H1 (cell line): Measurements from ENCODE around the gene ZNF77. TPM values are rescaled to one million over a fixed set of nuclear protein-coding genes. Genes with fewer than 3 reads are reported as not detected.

Experiments
- CTCF ChIA-PET: fragments of 300-600 bp; sonication (Branson Sonifier 250); formaldehyde crosslinking; loops from one replicate; lab custom pipeline; 2021; ENCODE audit not compliant: partially characterized antibody; lab: Charles Lee
- POLR2A ChIA-PET: fragments of 300-600 bp; sonication (Branson Sonifier 250); formaldehyde crosslinking; loops from one replicate; lab custom pipeline; 2021; ENCODE audit warnings: inconsistent platforms; ENCODE audit not compliant: partially characterized antibody; lab: Charles Lee
- DNase-seq, 2 experiments: peaks; one replicate each; pipeline versions ENCODE4 v3.0.0 to v3.0.0-alpha.2; 2010 to 2022; ENCODE audit warnings: low spot score in 2 of 2, low read depth in 1 of 2, mixed read lengths in 1 of 2
- FAIRE-seq: peaks from 2 replicates; lab custom pipeline; 2011; peaks lifted over from hg19 to GRCh38; lab: Jason Lieb, UNC
- H2AFZ ChIP-seq: 2 replicates; pipeline ENCODE4 v1.8.1; 2012; ENCODE audit warnings: low read length, inconsistent platforms
- H2AK5ac ChIP-seq: 2 replicates; pipeline ENCODE4 v1.6.1; 2013; ENCODE audit warnings: low read depth, low read length
- H2BK120ac ChIP-seq: replicated peaks from 2 replicates; pipeline ENCODE3; 2013; ENCODE audit warnings: low read depth, low read length, inconsistent platforms
- H2BK12ac ChIP-seq: 2 replicates; pipeline ENCODE4 v1.6.1; 2013; ENCODE audit warnings: low read depth, low read length
- H2BK15ac ChIP-seq: 2 replicates; pipeline ENCODE4 v1.6.1; 2013; ENCODE audit warnings: low read length
- H2BK20ac ChIP-seq: 2 replicates; pipeline ENCODE4 v1.6.1; 2013; ENCODE audit warnings: low read length
- H2BK5ac ChIP-seq: 2 replicates; pipeline ENCODE4 v1.6.1; 2013; ENCODE audit warnings: low read depth, low read length
- H3K14ac ChIP-seq: 2 replicates; pipeline ENCODE4 v1.6.1; 2013; ENCODE audit warnings: inconsistent platforms; ENCODE audit not compliant: insufficient read length
- H3K18ac ChIP-seq: 2 replicates; pipeline ENCODE4 v1.6.1; 2013; ENCODE audit warnings: low read length; ENCODE audit errors: extremely low read depth
- H3K23ac ChIP-seq: 2 replicates; pipeline ENCODE4 v1.6.1; 2013; ENCODE audit warnings: inconsistent platforms; ENCODE audit not compliant: insufficient read length
- H3K23me2 ChIP-seq: 2 replicates; pipeline ENCODE4 v1.6.1; 2013; ENCODE audit warnings: low read depth, low read length
- H3K27ac ChIP-seq: 2 replicates; pipeline ENCODE4 v1.6.1; 2011; ENCODE audit warnings: low read depth, low read length, inconsistent platforms
- H3K27me3 ChIP-seq, 4 experiments: replicated peaks in 1 of 4; 1 replicate in 1 of 4; 2 replicates in 3 of 4; pipeline versions ENCODE4 v1.6.1 to v1.8.1; 2011 to 2013; ENCODE audit warnings: low read length in 3 of 4, mild to moderate bottlenecking in 3 of 4, inconsistent platforms in 2 of 4, mixed read lengths in 2 of 4, moderate library complexity in 1 of 4; ENCODE audit not compliant: control insufficient read depth in 3 of 4, insufficient read depth in 3 of 4; ENCODE audit errors: extremely low read depth in 1 of 4
- H3K36me3 ChIP-seq, 4 experiments: 2 replicates each; pipeline versions ENCODE4 v1.6.1 to v1.8.1; 2011 to 2013; ENCODE audit warnings: mild to moderate bottlenecking in 4 of 4, low read length in 3 of 4, moderate library complexity in 2 of 4, control low read depth in 1 of 4, inconsistent platforms in 1 of 4; ENCODE audit not compliant: insufficient read depth in 4 of 4, control insufficient read depth in 2 of 4
- H3K4ac ChIP-seq: replicated peaks from 2 replicates; pipeline ENCODE3; 2013; ENCODE audit warnings: low read length, low read depth, mixed read lengths, inconsistent platforms; ENCODE audit not compliant: insufficient read length
- H3K4me1 ChIP-seq, 4 experiments: replicated peaks in 1 of 4; 1 replicate in 1 of 4; 2 replicates in 3 of 4; pipeline versions ENCODE4 v1.6.1 to v1.8.1; 2011 to 2013; ENCODE audit warnings: low read length in 3 of 4, inconsistent platforms in 2 of 4, mixed read lengths in 1 of 4; ENCODE audit not compliant: insufficient read depth in 4 of 4, control insufficient read depth in 3 of 4
- H3K4me2 ChIP-seq, 2 experiments: 2 replicates each; pipeline versions ENCODE4 v1.6.1 to v1.8.1; 2011 to 2013; ENCODE audit warnings: low read depth in 2 of 2, low read length in 2 of 2, control low read depth in 1 of 2, inconsistent platforms in 1 of 2, mild to moderate bottlenecking in 1 of 2; ENCODE audit not compliant: insufficient read depth in 1 of 2
- H3K4me3 ChIP-seq, 4 experiments: fragments of 200-600, 300-600 bp in 1 of 4; sonication (generic), shearing (Covaris generic), sonication (Bioruptor Twin) in 1 of 4; 2 replicates each; pipeline versions ENCODE4 v1.5.1 to v1.8.1; 2011 to 2016; ENCODE audit warnings: low read length in 4 of 4, low read depth in 3 of 4, control low read depth in 2 of 4, inconsistent platforms in 2 of 4, mild to moderate bottlenecking in 2 of 4, mixed read lengths in 1 of 4, moderate library complexity in 1 of 4; ENCODE audit not compliant: insufficient read depth in 2 of 4; ENCODE audit errors: extremely low read depth in 1 of 4
- H3K56ac ChIP-seq: replicated peaks from 2 replicates; pipeline ENCODE3; 2013; ENCODE audit warnings: low read depth, mild to moderate bottlenecking, mixed read lengths, low read length, inconsistent platforms; ENCODE audit not compliant: insufficient read length
- H3K79me1 ChIP-seq: 2 replicates; pipeline ENCODE4 v1.6.1; 2013; ENCODE audit warnings: low read depth, low read length, control low read depth
- H3K79me2 ChIP-seq, 2 experiments: 2 replicates each; pipeline versions ENCODE4 v1.6.1 to v1.8.1; 2012 to 2013; ENCODE audit warnings: low read length in 2 of 2, mild to moderate bottlenecking in 2 of 2, inconsistent platforms in 1 of 2; ENCODE audit not compliant: insufficient read depth in 2 of 2, control insufficient read depth in 1 of 2
- H3K9ac ChIP-seq, 4 experiments: replicated peaks in 1 of 4; 1 replicate in 1 of 4; 2 replicates in 3 of 4; pipeline versions ENCODE4 v1.6.1 to v1.8.1; 2011 to 2013; ENCODE audit warnings: low read depth in 3 of 4, low read length in 3 of 4, control low read depth in 2 of 4, mild to moderate bottlenecking in 2 of 4, moderate library complexity in 2 of 4, inconsistent platforms in 1 of 4; ENCODE audit errors: extremely low read depth in 1 of 4
- H3K9me3 ChIP-seq, 2 experiments: 2 replicates each; pipeline versions ENCODE4 v1.6.1 to v1.8.1; 2012 to 2013; ENCODE audit warnings: mild to moderate bottlenecking in 2 of 2, moderate library complexity in 2 of 2, control low read depth in 1 of 2, inconsistent platforms in 1 of 2, low read depth in 1 of 2, low read length in 1 of 2, mixed read lengths in 1 of 2; ENCODE audit not compliant: insufficient read depth in 2 of 2
- H4K20me1 ChIP-seq, 2 experiments: replicated peaks in 1 of 2; 2 replicates each; pipeline versions ENCODE3 to v1.8.1; 2011 to 2013; ENCODE audit warnings: inconsistent platforms in 2 of 2, low read length in 2 of 2, mild to moderate bottlenecking in 1 of 2; ENCODE audit not compliant: insufficient read depth in 2 of 2, control insufficient read depth in 1 of 2
- H4K5ac ChIP-seq: 2 replicates; pipeline ENCODE4 v1.6.1; 2013; ENCODE audit warnings: low read length, low read depth, mixed read lengths, inconsistent platforms; ENCODE audit not compliant: insufficient read length
- H4K8ac ChIP-seq: 2 replicates; pipeline ENCODE4 v1.8.0; 2013; ENCODE audit warnings: mild to moderate bottlenecking, moderate library complexity, low read length, inconsistent platforms; ENCODE audit not compliant: insufficient read depth; ENCODE audit errors: extremely low read depth
- H4K91ac ChIP-seq: replicated peaks from 2 replicates; pipeline ENCODE3; 2013; ENCODE audit warnings: low read length, mixed read lengths, inconsistent platforms; ENCODE audit not compliant: insufficient read length
- CBX8 ChIP-seq: fragments of 300-800, 300-1000 bp; sonication (generic); IDR thresholded peaks from 2 replicates; pipeline ENCODE4 v1.7.1; 2016; ENCODE audit warnings: low read depth, low read length, borderline replicate concordance
- MAFK ChIP-seq: IDR thresholded peaks from 2 replicates; pipeline ENCODE4 v1.6.1; 2012; ENCODE audit warnings: low read depth, mild to moderate bottlenecking, improper control_type of control experiment, low read length
- RXRA ChIP-seq: IDR thresholded peaks from 2 replicates; pipeline ENCODE4 v1.6.1; 2011; ENCODE audit warnings: low read depth, mild to moderate bottlenecking, low read length, moderate library complexity; ENCODE audit not compliant: insufficient read depth
- WGBS, 2 experiments: shearing (Covaris generic) in 1 of 2; methylation state at CpG; one replicate each; pipeline versions ENCODE4 v1.1.6 to v1.1.7; 2013 to 2015; ENCODE audit warnings: low lambda C conversion rate in 2 of 2, mixed read lengths in 2 of 2, inconsistent platforms in 1 of 2, low coverage in 1 of 2, missing lambda C conversion rate in 1 of 2; ENCODE audit not compliant: insufficient replicate concordance in 2 of 2, insufficient coverage in 1 of 2, insufficient read length in 1 of 2; ENCODE audit errors: extremely low coverage in 1 of 2, missing lambda C conversion rate in 1 of 2; 5-methylcytosine and 5-hydroxymethylcytosine counted together
- polyA plus RNA-seq, 7 experiments: library from polyadenylated mRNA; depleted of rRNA in 3 of 7; stranded (reverse) in 5 of 7; unstranded in 2 of 7; fragments of >200 nt in 5 of 7; fragments of 200-250 nt in 2 of 7; gene quantifications; 1 replicate in 5 of 7; 2 replicates in 1 of 7; 4 replicates in 1 of 7; pipeline versions ENCODE4 v1.2.1 to v1.2.3, GENCODE V29; 2011 to 2013; ENCODE audit warnings: missing spikeins in 2 of 7, mixed read lengths in 2 of 7
- total RNA-seq: library from RNA; stranded (reverse); fragmentation: NEBNext Ultra II Directional; extraction: Animal tissue kit (Norgen Biotek cat#: 25700); gene quantifications from 2 replicates; pipeline ENCODE4 v1.2.1, GENCODE V29; 2021
- TF ChIP-seq, protein P1 (sequence below): IDR thresholded peaks from 2 replicates; pipeline ENCODE4 v1.6.1; 2012; ENCODE audit warnings: low read length, inconsistent platforms

ZNF77 gene
- total and polyA plus RNA-seq, 2 of the 8 experiments (the other 6 are each of a cell fraction or from before 2014, with no cell fraction given), result 2.9 to 4.7 TPM

DNA sequence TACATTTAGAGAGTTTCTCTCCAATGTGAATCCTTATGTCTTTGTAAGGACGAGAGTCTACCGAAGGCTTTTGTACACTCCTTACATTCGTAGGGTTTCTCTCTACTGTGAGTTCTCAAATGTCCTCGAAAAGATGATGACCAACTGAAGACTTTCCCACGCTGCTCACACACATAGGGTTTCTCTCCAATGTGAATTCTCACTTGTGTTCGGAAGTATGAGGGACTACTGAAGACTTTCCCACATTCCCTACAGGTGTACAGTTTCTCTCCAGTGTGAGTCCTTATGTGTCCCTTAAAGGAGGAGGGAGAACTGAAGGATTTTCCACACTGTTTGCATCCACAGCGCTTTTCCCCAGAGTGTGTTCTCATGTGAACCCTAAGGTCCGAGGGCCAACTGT lies 48.1 kb downstream of the ZNF77 start:
- Histone ChIP-seq H3K79me2 (peaks cover 0 to 4% of the 10 kb centered on the region in 2 experiments; a peak in 2 of 4 replicates), H3K4me1 (0 out of 7 replicates have a peak, but pooled peaks cover 0 to under 1% (median 0%) of the 10 kb centered on the region in 4 experiments), H4K20me1 (no peaks in the 10 kb centered on the region), H3K56ac (no peak overlapping the region), H2BK120ac (no peak overlapping the region), H3K18ac (no peak overlapping the region), H3K23ac (no peak overlapping the region), H3K23me2 (peaks cover 5% of the 10 kb centered on the region; the same call in 1 of the 2 replicates), H3K36me3 (no peaks in the 10 kb centered on the region), H4K91ac (no peak overlapping the region), H3K4ac (no peak overlapping the region), H3K9me3 (peaks cover 9 to 25% of the 10 kb centered on the region in 2 experiments), H3K27ac (no peak overlapping the region), H3K4me3 (no peak overlapping the region), H3K14ac (no peak overlapping the region), H2BK12ac (no peak overlapping the region), H2BK15ac (no peak overlapping the region), H4K5ac (no peak overlapping the region), H2AK5ac (no peak overlapping the region), H3K4me2 (no peak overlapping the region), H3K9ac (no peak overlapping the region), H3K79me1 (no peaks in the 10 kb centered on the region; the same call in 1 of the 2 replicates), H2BK5ac (no peak overlapping the region), H2BK20ac (no peak overlapping the region), H4K8ac (no peak overlapping the region), H2AFZ (no peak overlapping the region), H3K27me3 (no peaks in the 10 kb centered on the region)
- ChIA-PET POLR2A (no interaction called here), CTCF (interaction anchor here (0.8 kb wide), 1 partner anchor 9 kb away, joined by 3 read pairs; no protein-coding TSS in a partner anchor)
- FAIRE-seq (no peak), DNase-seq (no peak)
- 69% methylated on average over 8 of the region's 8 CpGs; no CpG with 5 or more reads in 1 of the 2 experiments for WGBS, 2 experiments
- TF ChIP-seq, protein P1, sequence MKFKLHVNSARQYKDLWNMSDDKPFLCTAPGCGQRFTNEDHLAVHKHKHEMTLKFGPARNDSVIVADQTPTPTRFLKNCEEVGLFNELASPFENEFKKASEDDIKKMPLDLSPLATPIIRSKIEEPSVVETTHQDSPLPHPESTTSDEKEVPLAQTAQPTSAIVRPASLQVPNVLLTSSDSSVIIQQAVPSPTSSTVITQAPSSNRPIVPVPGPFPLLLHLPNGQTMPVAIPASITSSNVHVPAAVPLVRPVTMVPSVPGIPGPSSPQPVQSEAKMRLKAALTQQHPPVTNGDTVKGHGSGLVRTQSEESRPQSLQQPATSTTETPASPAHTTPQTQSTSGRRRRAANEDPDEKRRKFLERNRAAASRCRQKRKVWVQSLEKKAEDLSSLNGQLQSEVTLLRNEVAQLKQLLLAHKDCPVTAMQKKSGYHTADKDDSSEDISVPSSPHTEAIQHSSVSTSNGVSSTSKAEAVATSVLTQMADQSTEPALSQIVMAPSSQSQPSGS, result no peak
- TF ChIP-seq RXRA (no peak), MAFK (no peak), CBX8 (no peak)
